BLaER1 (cell line): ENCODE results near the gene ERICH2.
A peak's percentile ranks its signal among the peaks of the same experiment; 100 is the strongest.
"Not testable (repeated sequence)": the region's sequence is repeated elsewhere in the genome, so short reads cannot be mapped to it uniquely, and the experiment has no call there.

Experiments used
- H3K27ac ChIP-seq: shearing (Covaris generic); formaldehyde crosslinking; 2 replicates; pipeline ENCODE4 v1.8.1; 2022
- H3K27me3 ChIP-seq: shearing (Covaris generic); formaldehyde crosslinking; 2 replicates; pipeline ENCODE4 v1.8.1; 2022
- H3K36me3 ChIP-seq: shearing (Covaris generic); formaldehyde crosslinking; 2 replicates; pipeline ENCODE4 v1.8.1; 2022
- H3K4me1 ChIP-seq: shearing (Covaris generic); formaldehyde crosslinking; 2 replicates; pipeline ENCODE4 v1.8.1; 2022
- H3K4me2 ChIP-seq: shearing (Covaris generic); formaldehyde crosslinking; 2 replicates; pipeline ENCODE4 v1.8.1; 2022
- H3K4me3 ChIP-seq: shearing (Covaris generic); formaldehyde crosslinking; 2 replicates; pipeline ENCODE4 v1.8.1; 2022
- H3K9ac ChIP-seq: shearing (Covaris generic); formaldehyde crosslinking; 2 replicates; pipeline ENCODE4 v1.8.1; 2022
- H3K9me3 ChIP-seq: shearing (Covaris generic); formaldehyde crosslinking; 2 replicates; pipeline ENCODE4 v1.8.1; 2022
- H4K20me1 ChIP-seq: shearing (Covaris generic); formaldehyde crosslinking; 2 replicates; pipeline ENCODE4 v1.8.1; 2022
- Cebpa-rat ChIP-seq: shearing (Covaris generic); IDR thresholded peaks from 2 replicates; pipeline ENCODE4 v1.8.1; 2022

Gene ERICH2

GRCh38 chr2:170739507-170740046 lies 30.6 kb upstream of the ERICH2 start:
- Histone ChIP-seq H3K9me3 (no peaks in the 10 kb centered on the region; the same call in 1 of the 2 replicates), H4K20me1 (no peaks in the 10 kb centered on the region), H3K4me3 (no peak overlapping the region), H3K9ac (no peak overlapping the region), H3K4me1 (no peaks in the 10 kb centered on the region), H3K4me2 (no peak overlapping the region), H3K36me3 (no peaks in the 10 kb centered on the region), H3K27me3 (no peaks in the 10 kb centered on the region), H3K27ac (no peak overlapping the region)
- TF ChIP-seq Cebpa-rat, result no peak

GRCh38 chr2:170740660-170741059 lies 29.5 kb upstream of the ERICH2 start:
- no peak overlapping the region for H3K9ac ChIP-seq
- H3K4me2 ChIP-seq, result no peak overlapping the region
- no peaks in the 10 kb centered on the region; the same call in 1 of the 2 replicates for H3K9me3 ChIP-seq
- no peak for TF ChIP-seq Cebpa-rat
- no peaks in the 10 kb centered on the region for H3K36me3 ChIP-seq
- H3K27me3 ChIP-seq, result no peaks in the 10 kb centered on the region
- H3K27ac ChIP-seq, result no peak overlapping the region
- H3K4me1 ChIP-seq, result no peaks in the 10 kb centered on the region
- H3K4me3 ChIP-seq, result no peak overlapping the region
- no peaks in the 10 kb centered on the region for H4K20me1 ChIP-seq

- H3K4me2 ChIP-seq, result no peak overlapping the region
- no peak overlapping the region for H3K27ac ChIP-seq
- H3K4me1 ChIP-seq, result peaks cover under 1% of the 10 kb centered on the region; the same call in 1 of the 2 replicates
- no peak overlapping the region for H3K4me3 ChIP-seq
- H3K9ac ChIP-seq, result no peak overlapping the region
- no peaks in the 10 kb centered on the region for H3K9me3 ChIP-seq
- no peaks in the 10 kb centered on the region for H3K27me3 ChIP-seq
- H4K20me1 ChIP-seq, result no peaks in the 10 kb centered on the region
- no peak for TF ChIP-seq Cebpa-rat
- no peaks in the 10 kb centered on the region for H3K36me3 ChIP-seq
Observed at GRCh38 chr2:170742000-170742399, 28.2 kb upstream of the ERICH2 start.

GRCh38 chr2:170742896-170743529 lies 27.2 kb upstream of the ERICH2 start:
- Histone ChIP-seq H3K9ac (no peak overlapping the region), H3K4me2 (no peak overlapping the region), H3K27me3 (no peaks in the 10 kb centered on the region), H3K36me3 (no peaks in the 10 kb centered on the region), H3K4me1 (peaks cover 10% of the 10 kb centered on the region), H4K20me1 (no peaks in the 10 kb centered on the region), H3K27ac (no peak overlapping the region), H3K4me3 (no peak overlapping the region), H3K9me3 (no peaks in the 10 kb centered on the region)
- no peak for TF ChIP-seq Cebpa-rat

GRCh38 chr2:170743530-170744239 lies 26.5 kb upstream of the ERICH2 start:
- H3K9me3 ChIP-seq, result no peaks in the 10 kb centered on the region
- H3K4me1 ChIP-seq, result peaks cover 13% of the 10 kb centered on the region
- no peak for TF ChIP-seq Cebpa-rat
- H4K20me1 ChIP-seq, result no peaks in the 10 kb centered on the region
- H3K27ac ChIP-seq, result no peak overlapping the region
- no peak overlapping the region for H3K4me3 ChIP-seq
- no peaks in the 10 kb centered on the region for H3K27me3 ChIP-seq
- no peaks in the 10 kb centered on the region for H3K36me3 ChIP-seq
- no peak overlapping the region for H3K9ac ChIP-seq
- no peak overlapping the region for H3K4me2 ChIP-seq

GRCh38 chr2:170744248-170745002 lies 25.8 kb upstream of the ERICH2 start:
- Histone ChIP-seq H4K20me1 (no peaks in the 10 kb centered on the region), H3K9me3 (no peaks in the 10 kb centered on the region), H3K27ac (no peak overlapping the region), H3K4me3 (no peak overlapping the region), H3K9ac (no peak overlapping the region), H3K4me1 (peaks cover 13% of the 10 kb centered on the region), H3K36me3 (no peaks in the 10 kb centered on the region), H3K27me3 (no peaks in the 10 kb centered on the region), H3K4me2 (no peak overlapping the region)
- TF ChIP-seq Cebpa-rat, result peak; percentile 32; the same call in 1 of the 2 replicates

GRCh38 chr2:170745305-170745704 lies 24.9 kb upstream of the ERICH2 start:
- Histone ChIP-seq H3K27ac (no peak overlapping the region), H3K9me3 (no peaks in the 10 kb centered on the region), H4K20me1 (no peaks in the 10 kb centered on the region), H3K27me3 (no peaks in the 10 kb centered on the region), H3K4me3 (no peak overlapping the region), H3K4me1 (peaks cover 13% of the 10 kb centered on the region), H3K9ac (no peak overlapping the region), H3K36me3 (no peaks in the 10 kb centered on the region), H3K4me2 (no peak overlapping the region)
- TF ChIP-seq Cebpa-rat, result no peak

- Histone ChIP-seq H3K9me3 (no peaks in the 10 kb centered on the region), H3K4me3 (no peak overlapping the region), H4K20me1 (no peaks in the 10 kb centered on the region), H3K27ac (no peak overlapping the region), H3K4me2 (peak overlapping the region; percentile 46), H3K36me3 (no peaks in the 10 kb centered on the region), H3K9ac (no peak overlapping the region), H3K4me1 (peaks cover 13% of the 10 kb centered on the region), H3K27me3 (no peaks in the 10 kb centered on the region)
- no peak for TF ChIP-seq Cebpa-rat
Observed at GRCh38 chr2:170747921-170748320, 22.3 kb upstream of the ERICH2 start.

- H3K4me1 ChIP-seq, result peaks cover 13% of the 10 kb centered on the region
- not testable (repeated sequence) for H3K4me3 ChIP-seq, H3K4me2 ChIP-seq, H3K36me3 ChIP-seq, H3K9me3 ChIP-seq, H3K27me3 ChIP-seq, H4K20me1 ChIP-seq, H3K9ac ChIP-seq, H3K27ac ChIP-seq
Observed at GRCh38 chr2:170751555-170751954, 18.6 kb upstream of the ERICH2 start.

GRCh38 chr2:170761572-170761971 lies 8.6 kb upstream of the ERICH2 start:
- H3K36me3 ChIP-seq, result no peaks in the 10 kb centered on the region
- no peaks in the 10 kb centered on the region for H3K4me1 ChIP-seq
- TF ChIP-seq Cebpa-rat, result no peak
- no peak overlapping the region for H3K27ac ChIP-seq
- no peak overlapping the region for H3K4me2 ChIP-seq
- no peaks in the 10 kb centered on the region for H4K20me1 ChIP-seq
- no peaks in the 10 kb centered on the region; the same call in 1 of the 2 replicates for H3K27me3 ChIP-seq
- H3K4me3 ChIP-seq, result no peak overlapping the region
- H3K9me3 ChIP-seq, result no peaks in the 10 kb centered on the region
- H3K9ac ChIP-seq, result no peak overlapping the region
